Femur (tissue), 1 donor: ENCODE measurements around the gene GABBR1.
A peak's percentile ranks its signal among the peaks of the same experiment; 100 is the strongest.

Experiments used
- DNase-seq: peaks from one replicate; pipeline ENCODE4 v3.0.0-alpha.2; 2017

Gene GABBR1

GRCh38 chr6:29652198-29652584, 19.2 kb upstream of the GABBR1 start:
- DNase-seq = no peak

GRCh38 chr6:29651413-29652197, 18.6 kb upstream of the GABBR1 start:
- no peak for DNase-seq

GRCh38 chr6:29649701-29650673, 17.0 kb upstream of the GABBR1 start:
- peak; percentile 98 for DNase-seq

GRCh38 chr6:29647927-29648642, 15.1 kb upstream of the GABBR1 start:
- DNase-seq = no peak

- no peak for DNase-seq
Observed at GRCh38 chr6:29641430-29642148, 8.6 kb upstream of the GABBR1 start.

- DNase-seq = no peak
Observed at GRCh38 chr6:29637247-29637646, 4.3 kb upstream of the GABBR1 start.

- DNase-seq = no peak
Observed at GRCh38 chr6:29633534-29633905, 537 bp upstream of the GABBR1 start.

GRCh38 chr6:29631860-29632731, 887 bp downstream of the GABBR1 start:
- DNase-seq = peak; percentile 75

GRCh38 chr6:29631209-29631810, 1.7 kb downstream of the GABBR1 start:
- no peak for DNase-seq

GRCh38 chr6:29630315-29630714, 2.7 kb downstream of the GABBR1 start:
- no peak for DNase-seq

- DNase-seq = no peak
Observed at GRCh38 chr6:29629571-29629970, 3.4 kb downstream of the GABBR1 start.

GRCh38 chr6:29628419-29629281, 4.3 kb downstream of the GABBR1 start:
- peak; percentile 85 for DNase-seq

GRCh38 chr6:29627755-29628418, 5.1 kb downstream of the GABBR1 start:
- peak; percentile 90 for DNase-seq

- no peak for DNase-seq
Observed at GRCh38 chr6:29626948-29627754, 5.8 kb downstream of the GABBR1 start.

- DNase-seq = no peak
Observed at GRCh38 chr6:29625337-29625930, 7.5 kb downstream of the GABBR1 start.

GRCh38 chr6:29624520-29624961, 8.4 kb downstream of the GABBR1 start:
- no peak for DNase-seq

GRCh38 chr6:29620630-29621029, 12.4 kb downstream of the GABBR1 start:
- DNase-seq = no peak

- DNase-seq = no peak
Observed at GRCh38 chr6:29619578-29620160, 13.3 kb downstream of the GABBR1 start.
